ENCODE measurements around the gene ADRA2C.

The ADRA2C gene

DNA sequence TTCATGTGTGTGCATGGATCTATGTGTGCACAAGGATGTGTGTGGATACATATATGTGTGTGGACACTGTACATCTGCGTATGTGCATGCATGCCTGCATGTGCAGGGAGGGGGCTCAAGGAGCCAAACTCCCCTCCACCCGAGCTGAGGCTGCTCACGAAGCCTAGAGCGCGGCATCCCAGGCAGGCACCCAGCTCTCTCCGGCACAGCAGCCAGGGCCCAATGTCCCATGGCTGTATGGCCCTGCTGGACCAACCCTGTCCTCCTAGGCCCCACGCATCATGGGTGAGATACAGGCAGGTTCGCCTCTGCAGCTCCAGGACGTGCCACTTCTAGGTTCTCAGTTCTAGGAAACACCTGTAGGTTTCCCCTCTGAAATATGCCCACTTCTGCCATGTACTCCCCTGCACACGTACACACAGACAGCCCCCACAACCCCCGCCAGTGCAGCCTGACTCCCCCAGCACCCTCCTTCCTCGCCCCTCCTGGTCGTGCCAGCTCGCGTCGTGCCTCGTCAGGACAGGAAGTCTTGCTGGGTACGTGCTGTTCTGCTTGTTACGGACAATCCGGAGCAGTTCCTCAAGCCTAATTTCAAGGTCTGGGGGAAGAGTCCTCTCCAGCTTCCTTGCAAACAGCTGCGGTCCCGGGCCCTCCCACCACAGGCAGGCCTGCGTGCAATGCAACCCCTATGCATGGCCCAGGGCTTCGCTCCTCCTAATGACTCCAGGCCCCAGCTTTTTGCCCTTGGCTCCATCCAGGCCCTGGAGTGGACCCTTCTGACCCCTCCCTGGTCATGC is 3.2 kb upstream of the ADRA2C start:
- TF ChIP-seq, protein P1, sequence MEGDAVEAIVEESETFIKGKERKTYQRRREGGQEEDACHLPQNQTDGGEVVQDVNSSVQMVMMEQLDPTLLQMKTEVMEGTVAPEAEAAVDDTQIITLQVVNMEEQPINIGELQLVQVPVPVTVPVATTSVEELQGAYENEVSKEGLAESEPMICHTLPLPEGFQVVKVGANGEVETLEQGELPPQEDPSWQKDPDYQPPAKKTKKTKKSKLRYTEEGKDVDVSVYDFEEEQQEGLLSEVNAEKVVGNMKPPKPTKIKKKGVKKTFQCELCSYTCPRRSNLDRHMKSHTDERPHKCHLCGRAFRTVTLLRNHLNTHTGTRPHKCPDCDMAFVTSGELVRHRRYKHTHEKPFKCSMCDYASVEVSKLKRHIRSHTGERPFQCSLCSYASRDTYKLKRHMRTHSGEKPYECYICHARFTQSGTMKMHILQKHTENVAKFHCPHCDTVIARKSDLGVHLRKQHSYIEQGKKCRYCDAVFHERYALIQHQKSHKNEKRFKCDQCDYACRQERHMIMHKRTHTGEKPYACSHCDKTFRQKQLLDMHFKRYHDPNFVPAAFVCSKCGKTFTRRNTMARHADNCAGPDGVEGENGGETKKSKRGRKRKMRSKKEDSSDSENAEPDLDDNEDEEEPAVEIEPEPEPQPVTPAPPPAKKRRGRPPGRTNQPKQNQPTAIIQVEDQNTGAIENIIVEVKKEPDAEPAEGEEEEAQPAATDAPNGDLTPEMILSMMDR (IDR thresholded peaks at IDR 0.05; ENCODE audit: control insufficient read depth, extremely low read depth, insufficient read depth), result no peak
- DNase-seq (ENCODE audit: low read depth), result no peak
- no peak overlapping the region for H3K4me3 ChIP-seq (ENCODE audit: low read depth, low read length)

DNA sequence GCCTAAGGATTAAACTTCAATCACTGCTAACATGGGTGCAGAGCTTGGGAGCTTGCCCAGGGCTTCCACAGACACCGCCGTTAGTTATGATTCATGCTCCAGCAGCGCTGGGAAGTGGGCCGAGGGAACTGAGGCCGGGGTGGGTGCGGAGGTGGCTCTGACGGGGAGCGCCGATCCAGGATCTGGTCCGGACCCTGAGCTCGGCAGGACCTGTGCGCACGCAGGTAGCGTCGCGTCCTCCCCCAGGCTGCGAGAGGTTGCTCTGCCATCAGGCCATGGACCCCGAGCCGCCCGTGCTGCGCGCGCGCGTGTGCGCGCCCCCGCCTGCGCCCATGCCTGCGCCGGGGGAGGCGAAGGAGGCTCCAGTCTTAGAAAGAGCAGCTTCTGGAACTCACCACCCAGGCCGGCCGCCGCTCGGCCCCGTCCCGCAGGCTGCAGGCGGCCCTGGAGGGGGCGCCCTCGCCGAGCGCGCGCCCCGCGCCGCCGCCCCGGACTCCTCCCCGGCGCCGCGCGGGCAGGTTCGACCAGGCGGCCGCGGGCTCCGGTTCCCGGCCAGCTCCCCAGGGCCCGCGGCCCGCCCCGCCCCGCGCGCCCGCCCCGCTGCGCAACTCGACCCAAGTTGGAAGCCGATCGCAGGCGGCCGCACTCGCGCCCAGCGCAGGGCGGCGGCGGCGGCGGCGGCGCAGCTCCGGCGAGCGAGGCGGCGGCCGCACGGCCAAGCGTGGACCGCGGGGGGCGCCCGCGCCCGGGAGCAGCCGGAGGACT is 732 bp upstream of the ADRA2C start:
- TF ChIP-seq, protein P1 (IDR thresholded peaks at IDR 0.05; ENCODE audit: control insufficient read depth, extremely low read depth, insufficient read depth), result peak; percentile 49
- DNase-seq (ENCODE audit: low read depth), result no peak
- H3K4me3 ChIP-seq (ENCODE audit: low read depth, low read length), result peak overlapping the region; percentile 9; the same call in 1 of the 2 replicates

DNA sequence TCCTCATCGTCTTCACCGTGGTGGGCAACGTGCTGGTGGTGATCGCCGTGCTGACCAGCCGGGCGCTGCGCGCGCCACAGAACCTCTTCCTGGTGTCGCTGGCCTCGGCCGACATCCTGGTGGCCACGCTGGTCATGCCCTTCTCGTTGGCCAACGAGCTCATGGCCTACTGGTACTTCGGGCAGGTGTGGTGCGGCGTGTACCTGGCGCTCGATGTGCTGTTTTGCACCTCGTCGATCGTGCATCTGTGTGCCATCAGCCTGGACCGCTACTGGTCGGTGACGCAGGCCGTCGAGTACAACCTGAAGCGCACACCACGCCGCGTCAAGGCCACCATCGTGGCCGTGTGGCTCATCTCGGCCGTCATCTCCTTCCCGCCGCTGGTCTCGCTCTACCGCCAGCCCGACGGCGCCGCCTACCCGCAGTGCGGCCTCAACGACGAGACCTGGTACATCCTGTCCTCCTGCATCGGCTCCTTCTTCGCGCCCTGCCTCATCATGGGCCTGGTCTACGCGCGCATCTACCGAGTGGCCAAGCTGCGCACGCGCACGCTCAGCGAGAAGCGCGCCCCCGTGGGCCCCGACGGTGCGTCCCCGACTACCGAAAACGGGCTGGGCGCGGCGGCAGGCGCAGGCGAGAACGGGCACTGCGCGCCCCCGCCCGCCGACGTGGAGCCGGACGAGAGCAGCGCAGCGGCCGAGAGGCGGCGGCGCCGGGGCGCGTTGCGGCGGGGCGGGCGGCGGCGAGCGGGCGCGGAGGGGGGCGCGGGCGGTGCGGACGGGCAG is 792 bp downstream of the ADRA2C start:
- H3K4me3 ChIP-seq (ENCODE audit: low read depth, low read length), result no peak overlapping the region

DNA sequence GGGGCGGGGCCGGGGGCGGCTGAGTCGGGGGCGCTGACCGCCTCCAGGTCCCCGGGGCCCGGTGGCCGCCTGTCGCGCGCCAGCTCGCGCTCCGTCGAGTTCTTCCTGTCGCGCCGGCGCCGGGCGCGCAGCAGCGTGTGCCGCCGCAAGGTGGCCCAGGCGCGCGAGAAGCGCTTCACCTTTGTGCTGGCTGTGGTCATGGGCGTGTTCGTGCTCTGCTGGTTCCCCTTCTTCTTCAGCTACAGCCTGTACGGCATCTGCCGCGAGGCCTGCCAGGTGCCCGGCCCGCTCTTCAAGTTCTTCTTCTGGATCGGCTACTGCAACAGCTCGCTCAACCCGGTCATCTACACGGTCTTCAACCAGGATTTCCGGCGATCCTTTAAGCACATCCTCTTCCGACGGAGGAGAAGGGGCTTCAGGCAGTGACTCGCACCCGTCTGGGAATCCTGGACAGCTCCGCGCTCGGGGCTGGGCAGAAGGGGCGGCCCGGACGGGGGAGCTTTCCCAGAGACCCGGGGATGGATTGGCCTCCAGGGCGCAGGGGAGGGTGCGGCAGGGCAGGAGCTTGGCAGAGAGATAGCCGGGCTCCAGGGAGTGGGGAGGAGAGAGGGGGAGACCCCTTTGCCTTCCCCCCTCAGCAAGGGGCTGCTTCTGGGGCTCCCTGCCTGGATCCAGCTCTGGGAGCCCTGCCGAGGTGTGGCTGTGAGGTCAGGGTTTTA is 1.5 kb downstream of the ADRA2C start:
- no peak overlapping the region for H3K4me3 ChIP-seq (ENCODE audit: low read depth, low read length)
- peak; percentile 70 for DNase-seq (ENCODE audit: low read depth)
- TF ChIP-seq, protein P1 (IDR thresholded peaks at IDR 0.05; ENCODE audit: control insufficient read depth, extremely low read depth, insufficient read depth), result peak; percentile 78

More for the DNA sequence above, 792 bp downstream of the ADRA2C start:
- TF ChIP-seq, protein P1 (IDR thresholded peaks at IDR 0.05; ENCODE audit: control insufficient read depth, extremely low read depth, insufficient read depth), result no peak
- no peak for DNase-seq (ENCODE audit: low read depth)

DNA sequence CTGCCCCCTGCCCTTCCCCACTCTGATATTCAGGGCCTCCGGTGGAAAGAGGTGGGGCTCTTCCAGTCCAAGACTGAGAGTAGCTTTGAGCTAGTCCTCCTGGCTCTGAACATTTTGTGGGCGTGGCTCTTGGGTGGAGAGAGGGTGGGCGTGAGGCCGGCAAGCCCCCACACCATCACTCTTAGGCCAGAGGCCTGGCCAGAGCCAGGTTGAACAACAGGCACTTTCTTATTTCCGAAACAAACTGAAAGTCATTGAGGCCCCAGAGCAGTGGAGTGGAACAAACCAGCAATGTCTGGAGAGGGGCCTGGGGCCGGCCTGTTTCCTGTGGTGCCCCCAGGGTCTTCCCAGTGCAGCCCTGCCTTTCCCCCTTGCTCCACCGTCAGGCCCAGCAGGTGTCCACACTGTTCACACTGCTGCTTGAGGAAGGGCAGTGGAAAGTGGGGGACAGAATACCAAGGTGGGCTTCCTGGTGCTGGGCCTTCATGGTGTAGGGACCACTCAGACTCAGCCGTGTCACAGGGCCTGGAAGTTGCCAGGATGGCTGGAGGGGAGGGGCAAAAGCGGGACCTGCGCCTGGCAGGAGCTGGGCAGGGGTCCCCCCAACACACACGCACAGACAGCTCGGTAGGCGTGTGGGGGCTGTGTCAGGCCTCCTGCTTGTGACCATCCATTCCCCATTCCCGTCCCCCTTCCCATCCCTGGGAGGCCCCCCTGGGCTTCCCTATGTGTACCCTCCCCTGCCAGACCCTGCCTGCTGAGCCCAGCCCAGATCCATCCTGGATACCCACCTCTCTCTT is 2.9 kb downstream of the ADRA2C start:
- no peak overlapping the region for H3K4me3 ChIP-seq (ENCODE audit: low read depth, low read length)
- DNase-seq (ENCODE audit: low read depth), result no peak
- TF ChIP-seq, protein P1 (IDR thresholded peaks at IDR 0.05; ENCODE audit: control insufficient read depth, extremely low read depth, insufficient read depth), result no peak

All from LNCaP clone FGC (cell line).